Liver (tissue), 9 donors: Measurements from ENCODE around the gene AHSA1. TPM values are rescaled to one million over a fixed set of nuclear protein-coding genes. Genes with fewer than 3 reads are reported as not detected.

Experiments used
- DNase-seq: peaks from one replicate; pipeline ENCODE4 v3.0.0-alpha.2; 2017; ENCODE audit warnings: low spot score
- H3K27ac ChIP-seq, 2 donors: one replicate each; pipeline ENCODE4 v1.7.0; 2013; ENCODE audit warnings: inconsistent platforms in 2 of 2, low read length in 2 of 2, control low read depth in 1 of 2, low read depth in 1 of 2, mild to moderate bottlenecking in 1 of 2
- H3K27me3 ChIP-seq, 4 donors: one replicate each; pipeline versions ENCODE4 v1.6.1 to v1.7.0; 2013; ENCODE audit warnings: low read length in 3 of 4, inconsistent platforms in 1 of 4, mild to moderate bottlenecking in 1 of 4, moderate library complexity in 1 of 4; ENCODE audit not compliant: control insufficient read depth in 4 of 4, insufficient read depth in 4 of 4
- H3K36me3 ChIP-seq, 4 donors: one replicate each; pipeline versions ENCODE4 v1.6.1 to v1.7.0; 2013; ENCODE audit warnings: low read length in 3 of 4, mild to moderate bottlenecking in 3 of 4, low read depth in 1 of 4, moderate library complexity in 1 of 4; ENCODE audit not compliant: control insufficient read depth in 4 of 4, insufficient read depth in 3 of 4
- H3K4me1 ChIP-seq, 4 donors: one replicate each; pipeline versions ENCODE4 v1.6.1 to v1.7.0; 2013; ENCODE audit warnings: low read length in 3 of 4, mild to moderate bottlenecking in 3 of 4, moderate library complexity in 1 of 4; ENCODE audit not compliant: control insufficient read depth in 4 of 4, insufficient read depth in 4 of 4
- H3K4me3 ChIP-seq, 3 donors: one replicate each; pipeline versions ENCODE4 v1.6.1 to v1.7.0; 2013; ENCODE audit warnings: low read length in 3 of 3, control low read depth in 1 of 3, low read depth in 1 of 3, mild to moderate bottlenecking in 1 of 3
- H3K9ac ChIP-seq, 2 donors: one replicate each; pipeline ENCODE4 v1.7.0; 2013; ENCODE audit warnings: low read length in 2 of 2, mild to moderate bottlenecking in 2 of 2, moderate library complexity in 2 of 2, control low read depth in 1 of 2, low read depth in 1 of 2
- H3K9me3 ChIP-seq, 4 donors: one replicate each; pipeline versions ENCODE4 v1.6.1 to v1.7.0; 2013; ENCODE audit warnings: low read length in 3 of 4; ENCODE audit not compliant: control insufficient read depth in 4 of 4
- CTCF ChIP-seq: fragments of 150-350 bp; IDR thresholded peaks from 2 replicates; pipeline ENCODE4 v1.5.1; 2017; ENCODE audit warnings: improper control_type of control experiment, low read depth, low read length; ENCODE audit not compliant: missing input control
- EGR1 ChIP-seq, 2 donors: IDR thresholded peaks; 2 replicates each; pipeline ENCODE4 v1.6.1; 2016 to 2018; ENCODE audit warnings: antibody characterized with exemption in 2 of 2, low read depth in 2 of 2
- FOXA1 ChIP-seq: IDR thresholded peaks from 2 replicates; pipeline ENCODE4 v1.6.1; 2016; ENCODE audit warnings: antibody characterized with exemption
- FOXA2 ChIP-seq: IDR thresholded peaks from 2 replicates; pipeline ENCODE4 v1.6.1; 2016; ENCODE audit warnings: antibody characterized with exemption
- HNF4A ChIP-seq, 2 donors: conservative IDR thresholded peaks; 2 replicates each; pipeline ENCODE4 v1.6.1; 2016; ENCODE audit warnings: antibody characterized with exemption in 2 of 2, mild to moderate bottlenecking in 2 of 2
- HNF4G ChIP-seq: IDR thresholded peaks from 2 replicates; pipeline ENCODE4 v1.6.1; 2016; ENCODE audit warnings: antibody characterized with exemption
- JUND ChIP-seq, 2 donors: IDR thresholded peaks; 2 replicates each; pipeline ENCODE4 v1.6.1; 2016; ENCODE audit warnings: antibody characterized with exemption in 2 of 2
- MAX ChIP-seq: IDR thresholded peaks from 2 replicates; pipeline ENCODE4 v1.6.1; 2016; ENCODE audit warnings: antibody characterized with exemption
- RXRA ChIP-seq, 2 donors: IDR thresholded peaks; 2 replicates each; pipeline ENCODE4 v1.6.1; 2017 to 2018; ENCODE audit warnings: antibody characterized with exemption in 2 of 2, mild to moderate bottlenecking in 1 of 2
- TAF1 ChIP-seq: conservative IDR thresholded peaks from 2 replicates; pipeline ENCODE4 v1.6.1; 2016; ENCODE audit warnings: antibody characterized with exemption, mild to moderate bottlenecking
- YY1 ChIP-seq: IDR thresholded peaks from 2 replicates; pipeline ENCODE4 v1.6.1; 2016; ENCODE audit warnings: antibody characterized with exemption, mild to moderate bottlenecking
- WGBS: extraction: QIAGEN DNeasy Blood & Tissue Kit; methylation state at CpG from one replicate; pipeline ENCODE4 v1.1.7; 2013; 5-methylcytosine and 5-hydroxymethylcytosine counted together
- polyA plus RNA-seq, 2 donors: library from polyadenylated mRNA; stranded (reverse) in 1 of 2; unstranded in 1 of 2; fragments of 200-250 nt in 1 of 2; fragments of >200 nt in 1 of 2; fragmentation: Nextera tagmentation in 1 of 2; extraction: Ambion mirVana in 1 of 2; gene quantifications; one replicate each; pipeline versions ENCODE4 v1.2.1 to v1.2.3, GENCODE V29; 2013 to 2015
- total RNA-seq, 2 donors: library from RNA; depleted of rRNA; stranded (reverse); fragments of >200 nt; gene quantifications; one replicate each; pipeline ENCODE4 v1.2.3, GENCODE V29; 2014
- TF ChIP-seq, protein P1 (sequence below): IDR thresholded peaks from 2 replicates; pipeline ENCODE4 v1.6.1; 2016; ENCODE audit warnings: antibody characterized with exemption
- TF ChIP-seq, protein P2 (sequence below): IDR thresholded peaks from 2 replicates; pipeline ENCODE4 v1.6.1; 2016; ENCODE audit warnings: antibody characterized with exemption
- donor health status: healthy.
- donor health status: healthy.
- donor health status: healthy.
- donor health status: healthy.
- donor health status: healthy.

AHSA1 gene
- total and polyA plus RNA-seq, 4 donors = 45.8 to 80.7 (median 50.9) TPM

DNA sequence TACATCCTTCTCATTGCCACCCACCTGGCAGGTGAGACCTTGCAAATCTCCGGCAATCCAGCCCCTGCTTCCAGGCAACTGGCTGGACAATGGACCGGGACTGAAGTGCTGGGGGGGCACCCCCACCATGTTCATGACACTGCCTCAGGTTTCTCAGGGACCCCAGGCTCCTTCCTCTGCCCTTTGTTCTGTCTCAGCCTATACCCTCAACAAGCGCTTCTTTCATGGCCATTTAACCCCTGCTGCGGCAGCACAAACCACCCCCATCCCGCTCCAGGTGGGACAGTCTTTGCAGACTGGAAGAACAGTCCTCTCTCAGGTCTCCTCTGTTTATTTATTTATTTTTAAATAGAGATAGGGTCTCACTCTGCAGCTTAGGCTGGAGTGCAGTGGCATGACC is 33.2 kb downstream of the AHSA1 start:
- no peak for DNase-seq
- no peak overlapping the region for H3K9ac ChIP-seq
- H3K9me3 ChIP-seq = no peaks in the 10 kb centered on the region
- H3K4me3 ChIP-seq = no peak overlapping the region
- H3K4me1 ChIP-seq = no peaks in the 10 kb centered on the region
- H3K36me3 ChIP-seq = no peaks in the 10 kb centered on the region
- H3K27ac ChIP-seq = no peak overlapping the region
- no peaks in the 10 kb centered on the region for H3K27me3 ChIP-seq
- TF ChIP-seq MAX = no peak
- TF ChIP-seq TAF1 = no peak
- TF ChIP-seq RXRA (IDR thresholded peaks at IDR 0.05) = no peak
- no peak for TF ChIP-seq CTCF
- TF ChIP-seq YY1 = no peak
- TF ChIP-seq FOXA1 = no peak
- TF ChIP-seq, protein P1, sequence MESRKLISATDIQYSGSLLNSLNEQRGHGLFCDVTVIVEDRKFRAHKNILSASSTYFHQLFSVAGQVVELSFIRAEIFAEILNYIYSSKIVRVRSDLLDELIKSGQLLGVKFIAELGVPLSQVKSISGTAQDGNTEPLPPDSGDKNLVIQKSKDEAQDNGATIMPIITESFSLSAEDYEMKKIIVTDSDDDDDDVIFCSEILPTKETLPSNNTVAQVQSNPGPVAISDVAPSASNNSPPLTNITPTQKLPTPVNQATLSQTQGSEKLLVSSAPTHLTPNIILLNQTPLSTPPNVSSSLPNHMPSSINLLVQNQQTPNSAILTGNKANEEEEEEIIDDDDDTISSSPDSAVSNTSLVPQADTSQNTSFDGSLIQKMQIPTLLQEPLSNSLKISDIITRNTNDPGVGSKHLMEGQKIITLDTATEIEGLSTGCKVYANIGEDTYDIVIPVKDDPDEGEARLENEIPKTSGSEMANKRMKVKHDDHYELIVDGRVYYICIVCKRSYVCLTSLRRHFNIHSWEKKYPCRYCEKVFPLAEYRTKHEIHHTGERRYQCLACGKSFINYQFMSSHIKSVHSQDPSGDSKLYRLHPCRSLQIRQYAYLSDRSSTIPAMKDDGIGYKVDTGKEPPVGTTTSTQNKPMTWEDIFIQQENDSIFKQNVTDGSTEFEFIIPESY = no peak
- TF ChIP-seq, protein P2, sequence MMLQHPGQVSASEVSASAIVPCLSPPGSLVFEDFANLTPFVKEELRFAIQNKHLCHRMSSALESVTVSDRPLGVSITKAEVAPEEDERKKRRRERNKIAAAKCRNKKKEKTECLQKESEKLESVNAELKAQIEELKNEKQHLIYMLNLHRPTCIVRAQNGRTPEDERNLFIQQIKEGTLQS = no peak
- TF ChIP-seq HNF4G = no peak
- no peak for TF ChIP-seq EGR1 (IDR thresholded peaks at IDR 0.05; ENCODE audit: low read depth in 2 of 2)
- WGBS = 92% methylated on average over 5 of the region's 5 CpGs

DNA sequence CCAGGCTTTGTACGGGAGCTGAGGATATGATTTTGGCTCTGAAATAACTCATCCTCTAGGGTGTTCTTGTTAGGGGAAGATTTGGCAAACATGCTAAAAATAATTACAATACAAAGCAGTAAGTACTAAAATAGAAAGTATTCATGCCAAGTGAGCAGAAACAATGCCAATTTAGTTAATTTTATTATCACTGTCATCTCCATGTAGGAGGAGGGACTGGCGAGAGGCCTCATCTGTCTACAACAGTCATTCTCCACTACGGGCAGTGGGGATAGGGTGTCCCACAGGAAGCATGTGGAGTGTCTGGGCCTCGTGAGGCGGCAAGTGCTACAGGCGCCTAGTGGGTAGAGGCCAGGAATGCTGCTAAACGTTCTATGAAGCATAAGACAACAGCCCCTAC is 37.4 kb downstream of the AHSA1 start:
- H3K9me3 ChIP-seq = no peaks in the 10 kb centered on the region
- H3K4me1 ChIP-seq = peaks cover 7 to 15% (median 14%) of the 10 kb centered on the region in 4 donors
- H3K27ac ChIP-seq = no peak overlapping the region
- DNase-seq = no peak
- H3K4me3 ChIP-seq = no peak overlapping the region
- H3K9ac ChIP-seq = no peak overlapping the region
- H3K27me3 ChIP-seq = peaks cover 2 to 17% (median 5%) of the 10 kb centered on the region in 4 donors
- TF ChIP-seq FOXA1 (no peak), TAF1 (no peak), YY1 (no peak), JUND (IDR thresholded peaks at IDR 0.05) (no peak), FOXA2 (no peak), RXRA (IDR thresholded peaks at IDR 0.05) (no peak), EGR1 (IDR thresholded peaks at IDR 0.05; ENCODE audit: low read depth in 2 of 2) (no peak), HNF4A (conservative IDR thresholded peaks at IDR 0.05) (no peak)
- TF ChIP-seq, protein P2 = no peak
- WGBS = 89% methylated on average over 7 of the region's 7 CpGs
- H3K36me3 ChIP-seq = no peaks in the 10 kb centered on the region
